GM18499 (cell line): ENCODE results near the gene RTN1.

Experiments used
- ATAC-seq: cut with Tn5 transposase; IDR thresholded peaks from one replicate; pipeline ENCODE4 v1.9.1; 2021; ENCODE audit warnings: moderate number of reproducible peaks; ENCODE audit not compliant: insufficient read depth, unreplicated experiment

Gene RTN1

GRCh38 chr14:59814988-59815387 lies 55.6 kb downstream of the RTN1 start:
- ATAC-seq: no peak

GRCh38 chr14:59811815-59812214 lies 58.8 kb downstream of the RTN1 start:
- no peak for ATAC-seq

- ATAC-seq: no peak
These were observed 59.5 kb downstream of the RTN1 start for GRCh38 chr14:59811073-59811472.

- ATAC-seq: no peak
These were observed 67.5 kb downstream of the RTN1 start for GRCh38 chr14:59803052-59803540.

DNA sequence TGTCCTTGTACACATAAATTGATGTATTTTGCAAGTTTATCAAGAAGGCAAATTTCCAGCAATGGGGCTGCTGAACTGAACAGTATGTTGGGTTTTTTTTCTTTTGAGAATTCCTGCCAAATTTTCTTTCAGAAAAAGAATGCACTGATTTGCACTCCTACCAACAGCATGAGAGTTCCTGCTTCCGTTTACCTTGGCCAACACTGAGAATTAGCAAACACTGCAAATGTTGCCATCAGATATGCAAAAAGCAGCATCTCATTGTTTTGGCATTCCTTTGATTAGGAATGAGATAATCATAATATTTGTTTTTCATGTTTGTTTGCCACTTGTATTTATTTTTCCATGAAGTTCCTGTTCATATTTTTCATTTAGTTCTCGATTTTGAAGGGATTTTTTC lies 82.4 kb downstream of the RTN1 start:
- ATAC-seq: no peak

GRCh38 chr14:59787045-59787674 lies 83.4 kb downstream of the RTN1 start:
- ATAC-seq: no peak

GRCh38 chr14:59785629-59786028 lies 84.9 kb downstream of the RTN1 start:
- no peak for ATAC-seq

DNA sequence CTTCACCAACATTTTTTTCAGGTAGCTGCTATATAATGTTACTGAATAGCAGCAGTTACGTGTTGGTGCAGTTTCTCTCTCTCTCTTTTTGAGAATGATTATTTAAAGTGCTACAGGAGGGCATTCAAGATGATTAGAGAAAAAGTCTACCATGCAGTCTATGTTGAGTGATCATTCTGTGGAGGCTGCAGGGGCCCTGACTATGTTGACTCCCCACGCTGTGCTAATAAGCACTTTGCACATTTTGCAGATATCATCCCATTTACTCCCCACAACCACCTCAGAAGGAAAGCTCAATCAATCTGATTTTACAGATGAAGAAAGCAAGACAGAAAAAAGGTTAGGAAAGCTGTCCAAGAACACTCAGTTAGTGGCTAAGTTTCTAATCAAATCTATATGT lies 87.8 kb downstream of the RTN1 start:
- no peak for ATAC-seq

GRCh38 chr14:59777006-59777579 lies 93.5 kb downstream of the RTN1 start:
- no peak for ATAC-seq

- no peak for ATAC-seq
These were observed 94.1 kb downstream of the RTN1 start for GRCh38 chr14:59776468-59776867.

- ATAC-seq: no peak
These were observed 98.3 kb downstream of the RTN1 start for GRCh38 chr14:59772233-59772632.

GRCh38 chr14:59771577-59771976 lies 99.0 kb downstream of the RTN1 start:
- no peak for ATAC-seq

DNA sequence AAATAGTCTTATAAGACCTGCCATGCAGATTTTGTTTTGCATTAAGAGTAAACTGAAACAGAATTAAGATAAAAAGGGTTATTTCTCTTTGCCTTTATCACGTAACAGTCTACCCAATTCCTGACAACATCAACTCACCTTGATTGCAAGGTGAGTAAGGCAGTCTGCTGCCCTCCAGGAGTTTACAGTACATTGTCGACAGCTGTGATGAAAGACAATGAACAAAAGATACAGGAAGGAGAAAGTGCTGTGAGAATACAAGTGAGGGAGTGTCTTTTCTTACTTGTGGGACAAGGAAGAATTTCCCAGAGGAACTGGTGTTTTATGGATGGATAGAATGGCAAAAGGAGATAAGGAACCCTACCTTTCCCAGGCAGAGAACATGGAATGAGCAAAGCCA lies 101.0 kb downstream of the RTN1 start:
- ATAC-seq: no peak

DNA sequence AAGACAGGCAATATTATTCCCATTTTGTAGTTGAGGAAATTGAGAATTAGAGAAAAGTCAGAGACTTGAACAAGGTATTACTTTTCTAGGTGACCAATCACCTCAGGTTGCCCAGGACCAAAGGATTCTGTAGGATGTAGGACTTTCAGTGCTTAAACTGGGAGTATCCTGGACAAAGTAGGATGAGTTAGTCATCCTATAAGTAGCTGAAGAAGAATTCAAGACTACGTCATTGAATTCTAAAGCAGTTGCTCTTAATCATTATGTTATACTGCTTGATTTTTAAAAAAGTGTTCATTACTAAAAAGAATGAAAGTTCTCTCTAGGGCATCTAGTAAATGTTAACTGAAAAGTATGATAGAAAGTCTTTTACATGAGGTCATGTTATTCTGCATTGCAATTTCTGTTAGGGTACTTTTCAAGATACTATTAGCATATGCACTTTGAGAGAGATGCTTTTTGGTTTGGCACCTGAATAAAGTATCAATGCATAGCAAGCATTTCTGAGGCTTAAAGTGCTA lies 101.7 kb downstream of the RTN1 start:
- no peak for ATAC-seq

- no peak for ATAC-seq
These were observed 108.7 kb downstream of the RTN1 start for GRCh38 chr14:59761851-59762250.

DNA sequence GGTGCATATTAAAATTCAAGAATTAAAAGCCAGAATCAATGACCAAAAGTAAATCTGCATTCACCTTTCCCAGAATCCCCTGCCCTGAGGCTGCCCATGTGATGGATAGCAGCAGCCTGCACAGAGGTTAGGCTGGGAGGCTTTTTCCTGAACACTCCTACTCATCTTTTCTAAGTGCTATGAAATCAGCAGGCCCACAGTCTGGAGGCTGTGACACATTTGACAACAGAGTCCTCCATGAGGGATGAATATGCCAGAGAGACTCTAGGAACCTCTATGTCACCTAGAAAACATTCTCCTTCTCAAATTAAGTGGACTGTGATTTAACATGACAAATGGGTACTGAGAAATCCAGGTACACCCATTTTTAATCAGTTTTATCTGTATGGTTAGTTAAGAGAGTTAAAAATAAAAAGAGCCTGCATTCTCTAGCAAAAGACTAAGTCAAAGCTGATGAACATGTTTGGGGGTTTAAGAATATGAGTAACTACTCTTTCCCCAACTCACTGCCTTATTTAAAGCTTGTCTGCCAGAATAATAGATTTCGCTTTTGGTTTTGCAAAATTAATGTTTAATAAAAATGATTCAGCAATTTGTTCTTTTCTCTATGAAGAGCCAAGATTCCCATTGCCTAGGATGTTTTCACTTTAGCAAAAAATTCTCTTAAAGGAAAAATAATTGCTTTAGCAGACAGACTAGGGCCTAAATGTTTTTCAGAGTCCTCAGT lies 115.0 kb downstream of the RTN1 start:
- no peak for ATAC-seq

- ATAC-seq: no peak
These were observed 116.3 kb downstream of the RTN1 start for GRCh38 chr14:59754256-59754655.

DNA sequence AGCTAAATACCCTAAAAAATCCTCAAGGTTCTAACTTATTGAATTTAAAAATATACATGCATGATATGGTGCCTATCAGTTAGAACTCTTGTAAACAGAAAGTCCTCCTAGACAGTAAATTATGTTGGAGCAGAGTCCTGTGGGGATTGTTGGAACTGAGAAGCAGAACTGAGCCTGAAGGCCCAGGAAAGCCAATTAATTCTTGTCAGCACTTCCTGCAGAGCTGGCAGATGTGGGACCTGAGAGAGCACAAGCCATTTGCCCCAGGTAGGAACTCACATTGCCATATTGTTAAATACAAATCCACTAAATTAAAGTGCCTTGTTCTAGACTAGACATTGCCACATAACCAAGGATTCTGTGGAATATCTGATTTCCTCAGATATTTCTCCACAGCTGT lies 117.1 kb downstream of the RTN1 start:
- no peak for ATAC-seq

DNA sequence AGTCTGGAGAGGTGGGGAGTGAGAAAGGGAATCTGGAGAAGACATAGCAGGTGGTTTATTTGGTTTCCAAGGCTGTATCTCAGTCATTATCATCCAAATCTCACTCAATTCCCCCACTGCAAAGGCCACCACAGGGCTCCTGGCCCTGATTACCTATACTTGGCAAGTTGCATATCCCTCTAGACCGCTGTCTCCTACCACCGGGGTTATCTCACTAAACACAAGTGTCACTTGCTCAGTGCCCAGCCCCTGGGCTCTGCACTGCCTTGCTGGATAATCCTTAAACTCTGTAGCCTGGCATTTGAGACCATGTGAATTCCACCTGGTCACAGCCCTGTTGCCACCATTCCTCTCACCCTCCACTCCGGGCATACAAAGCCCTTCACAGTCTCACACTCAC lies 119.0 kb downstream of the RTN1 start:
- no peak for ATAC-seq

DNA sequence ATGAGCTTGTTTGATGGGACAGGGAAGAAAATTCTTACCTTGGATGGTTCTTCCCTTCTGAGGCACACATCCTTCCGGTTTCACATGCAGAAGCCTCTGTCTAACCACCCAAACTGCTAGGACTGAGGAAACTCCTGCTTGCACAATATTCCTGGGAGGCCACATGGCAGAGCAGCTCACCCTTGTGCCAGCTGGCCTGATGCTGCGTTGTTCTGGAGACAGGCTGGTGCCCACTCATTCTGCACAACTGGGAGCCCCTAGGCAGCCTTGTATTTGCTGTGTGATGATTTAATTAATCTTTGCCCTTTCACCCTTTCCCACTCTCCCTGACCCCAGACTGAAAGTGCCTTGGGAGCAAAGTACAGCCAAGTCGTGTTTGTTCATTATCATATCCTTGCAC lies 130.8 kb downstream of the RTN1 start:
- ATAC-seq: no peak

- ATAC-seq: no peak
These were observed 142.3 kb downstream of the RTN1 start for GRCh38 chr14:59728304-59728703.
